Measurements from ENCODE around the gene ATAT1. TPM values are rescaled to one million over a fixed set of nuclear protein-coding genes. Genes with fewer than 3 reads are reported as not detected.
A peak's percentile ranks its signal among the peaks of the same experiment; 100 is the strongest.

The ATAT1 gene
- total and polyA plus RNA-seq, 2 of the 13 experiments (the other 11 are each of a cell fraction or from before 2014, with no cell fraction given) = 9.2 to 23.6 TPM

- TF ChIP-seq, protein P1, sequence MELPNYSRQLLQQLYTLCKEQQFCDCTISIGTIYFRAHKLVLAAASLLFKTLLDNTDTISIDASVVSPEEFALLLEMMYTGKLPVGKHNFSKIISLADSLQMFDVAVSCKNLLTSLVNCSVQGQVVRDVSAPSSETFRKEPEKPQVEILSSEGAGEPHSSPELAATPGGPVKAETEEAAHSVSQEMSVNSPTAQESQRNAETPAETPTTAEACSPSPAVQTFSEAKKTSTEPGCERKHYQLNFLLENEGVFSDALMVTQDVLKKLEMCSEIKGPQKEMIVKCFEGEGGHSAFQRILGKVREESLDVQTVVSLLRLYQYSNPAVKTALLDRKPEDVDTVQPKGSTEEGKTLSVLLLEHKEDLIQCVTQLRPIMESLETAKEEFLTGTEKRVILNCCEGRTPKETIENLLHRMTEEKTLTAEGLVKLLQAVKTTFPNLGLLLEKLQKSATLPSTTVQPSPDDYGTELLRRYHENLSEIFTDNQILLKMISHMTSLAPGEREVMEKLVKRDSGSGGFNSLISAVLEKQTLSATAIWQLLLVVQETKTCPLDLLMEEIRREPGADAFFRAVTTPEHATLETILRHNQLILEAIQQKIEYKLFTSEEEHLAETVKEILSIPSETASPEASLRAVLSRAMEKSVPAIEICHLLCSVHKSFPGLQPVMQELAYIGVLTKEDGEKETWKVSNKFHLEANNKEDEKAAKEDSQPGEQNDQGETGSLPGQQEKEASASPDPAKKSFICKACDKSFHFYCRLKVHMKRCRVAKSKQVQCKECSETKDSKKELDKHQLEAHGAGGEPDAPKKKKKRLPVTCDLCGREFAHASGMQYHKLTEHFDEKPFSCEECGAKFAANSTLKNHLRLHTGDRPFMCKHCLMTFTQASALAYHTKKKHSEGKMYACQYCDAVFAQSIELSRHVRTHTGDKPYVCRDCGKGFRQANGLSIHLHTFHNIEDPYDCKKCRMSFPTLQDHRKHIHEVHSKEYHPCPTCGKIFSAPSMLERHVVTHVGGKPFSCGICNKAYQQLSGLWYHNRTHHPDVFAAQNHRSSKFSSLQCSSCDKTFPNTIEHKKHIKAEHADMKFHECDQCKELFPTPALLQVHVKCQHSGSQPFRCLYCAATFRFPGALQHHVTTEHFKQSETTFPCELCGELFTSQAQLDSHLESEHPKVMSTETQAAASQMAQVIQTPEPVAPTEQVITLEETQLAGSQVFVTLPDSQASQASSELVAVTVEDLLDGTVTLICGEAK (IDR thresholded peaks at IDR 0.05) = no peak
- TF ChIP-seq, protein P1 (CRISPR knock-in tag; IDR thresholded peaks at IDR 0.05) = peak; percentile 88
- TF ChIP-seq, protein P2, sequence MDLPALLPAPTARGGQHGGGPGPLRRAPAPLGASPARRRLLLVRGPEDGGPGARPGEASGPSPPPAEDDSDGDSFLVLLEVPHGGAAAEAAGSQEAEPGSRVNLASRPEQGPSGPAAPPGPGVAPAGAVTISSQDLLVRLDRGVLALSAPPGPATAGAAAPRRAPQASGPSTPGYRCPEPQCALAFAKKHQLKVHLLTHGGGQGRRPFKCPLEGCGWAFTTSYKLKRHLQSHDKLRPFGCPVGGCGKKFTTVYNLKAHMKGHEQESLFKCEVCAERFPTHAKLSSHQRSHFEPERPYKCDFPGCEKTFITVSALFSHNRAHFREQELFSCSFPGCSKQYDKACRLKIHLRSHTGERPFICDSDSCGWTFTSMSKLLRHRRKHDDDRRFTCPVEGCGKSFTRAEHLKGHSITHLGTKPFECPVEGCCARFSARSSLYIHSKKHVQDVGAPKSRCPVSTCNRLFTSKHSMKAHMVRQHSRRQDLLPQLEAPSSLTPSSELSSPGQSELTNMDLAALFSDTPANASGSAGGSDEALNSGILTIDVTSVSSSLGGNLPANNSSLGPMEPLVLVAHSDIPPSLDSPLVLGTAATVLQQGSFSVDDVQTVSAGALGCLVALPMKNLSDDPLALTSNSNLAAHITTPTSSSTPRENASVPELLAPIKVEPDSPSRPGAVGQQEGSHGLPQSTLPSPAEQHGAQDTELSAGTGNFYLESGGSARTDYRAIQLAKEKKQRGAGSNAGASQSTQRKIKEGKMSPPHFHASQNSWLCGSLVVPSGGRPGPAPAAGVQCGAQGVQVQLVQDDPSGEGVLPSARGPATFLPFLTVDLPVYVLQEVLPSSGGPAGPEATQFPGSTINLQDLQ (CRISPR knock-in tag; IDR thresholded peaks at IDR 0.05) = peak; percentile 96
- TF ChIP-seq, protein P3, sequence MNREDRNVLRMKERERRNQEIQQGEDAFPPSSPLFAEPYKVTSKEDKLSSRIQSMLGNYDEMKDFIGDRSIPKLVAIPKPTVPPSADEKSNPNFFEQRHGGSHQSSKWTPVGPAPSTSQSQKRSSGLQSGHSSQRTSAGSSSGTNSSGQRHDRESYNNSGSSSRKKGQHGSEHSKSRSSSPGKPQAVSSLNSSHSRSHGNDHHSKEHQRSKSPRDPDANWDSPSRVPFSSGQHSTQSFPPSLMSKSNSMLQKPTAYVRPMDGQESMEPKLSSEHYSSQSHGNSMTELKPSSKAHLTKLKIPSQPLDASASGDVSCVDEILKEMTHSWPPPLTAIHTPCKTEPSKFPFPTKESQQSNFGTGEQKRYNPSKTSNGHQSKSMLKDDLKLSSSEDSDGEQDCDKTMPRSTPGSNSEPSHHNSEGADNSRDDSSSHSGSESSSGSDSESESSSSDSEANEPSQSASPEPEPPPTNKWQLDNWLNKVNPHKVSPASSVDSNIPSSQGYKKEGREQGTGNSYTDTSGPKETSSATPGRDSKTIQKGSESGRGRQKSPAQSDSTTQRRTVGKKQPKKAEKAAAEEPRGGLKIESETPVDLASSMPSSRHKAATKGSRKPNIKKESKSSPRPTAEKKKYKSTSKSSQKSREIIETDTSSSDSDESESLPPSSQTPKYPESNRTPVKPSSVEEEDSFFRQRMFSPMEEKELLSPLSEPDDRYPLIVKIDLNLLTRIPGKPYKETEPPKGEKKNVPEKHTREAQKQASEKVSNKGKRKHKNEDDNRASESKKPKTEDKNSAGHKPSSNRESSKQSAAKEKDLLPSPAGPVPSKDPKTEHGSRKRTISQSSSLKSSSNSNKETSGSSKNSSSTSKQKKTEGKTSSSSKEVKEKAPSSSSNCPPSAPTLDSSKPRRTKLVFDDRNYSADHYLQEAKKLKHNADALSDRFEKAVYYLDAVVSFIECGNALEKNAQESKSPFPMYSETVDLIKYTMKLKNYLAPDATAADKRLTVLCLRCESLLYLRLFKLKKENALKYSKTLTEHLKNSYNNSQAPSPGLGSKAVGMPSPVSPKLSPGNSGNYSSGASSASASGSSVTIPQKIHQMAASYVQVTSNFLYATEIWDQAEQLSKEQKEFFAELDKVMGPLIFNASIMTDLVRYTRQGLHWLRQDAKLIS (CRISPR knock-in tag; IDR thresholded peaks at IDR 0.05) = 0 out of 2 replicates have a peak, but pooled peaks have one; percentile 67
- TF ChIP-seq SALL2 (CRISPR knock-in tag; IDR thresholded peaks at IDR 0.05) (peak; percentile 100), ZNF367 (CRISPR knock-in tag; IDR thresholded peaks at IDR 0.05; ENCODE audit: borderline replicate concordance) (0 out of 2 replicates have a peak, but pooled peaks have one; percentile 47), ARID3A (IDR thresholded peaks at IDR 0.05; ENCODE audit: low read depth, low read length) (no peak)
- TF ChIP-seq, protein P4, sequence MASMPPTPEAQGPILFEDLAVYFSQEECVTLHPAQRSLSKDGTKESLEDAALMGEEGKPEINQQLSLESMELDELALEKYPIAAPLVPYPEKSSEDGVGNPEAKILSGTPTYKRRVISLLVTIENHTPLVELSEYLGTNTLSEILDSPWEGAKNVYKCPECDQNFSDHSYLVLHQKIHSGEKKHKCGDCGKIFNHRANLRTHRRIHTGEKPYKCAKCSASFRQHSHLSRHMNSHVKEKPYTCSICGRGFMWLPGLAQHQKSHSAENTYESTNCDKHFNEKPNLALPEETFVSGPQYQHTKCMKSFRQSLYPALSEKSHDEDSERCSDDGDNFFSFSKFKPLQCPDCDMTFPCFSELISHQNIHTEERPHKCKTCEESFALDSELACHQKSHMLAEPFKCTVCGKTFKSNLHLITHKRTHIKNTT (CRISPR knock-in tag; IDR thresholded peaks at IDR 0.05) = no peak
Measured at GRCh38 chr6:30647242-30648116, 20.8 kb downstream of the ATAT1 start (continued).
